HG03025 (cell line): ENCODE data around the gene C2orf69.

Source experiments
- ATAC-seq: cut with Tn5 transposase; IDR thresholded peaks from one replicate; pipeline ENCODE4 v1.9.1; 2021; ENCODE audit warnings: mild to moderate bottlenecking, moderate library complexity; ENCODE audit not compliant: unreplicated experiment, low FRiP score

Gene C2orf69

DNA sequence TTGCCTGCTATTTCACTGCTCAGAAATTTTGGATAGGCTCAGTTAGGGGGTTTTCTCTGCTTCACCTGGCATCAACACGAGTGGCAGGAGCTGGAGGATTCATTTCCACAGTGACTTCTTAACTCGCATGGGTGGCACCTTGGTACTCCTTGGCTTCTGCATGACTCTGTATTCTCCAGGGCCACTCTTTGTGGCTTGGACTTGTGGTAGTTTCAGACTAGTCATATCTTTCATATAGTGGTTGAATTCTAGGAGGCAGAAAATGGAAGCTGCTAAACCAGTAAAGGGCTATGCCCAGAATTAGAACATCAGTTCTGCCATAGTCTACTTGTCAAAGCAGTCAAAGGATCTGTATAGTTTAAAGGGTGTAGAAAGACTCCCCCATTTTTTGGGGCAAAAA, 51.1 kb downstream of the C2orf69 start:
- ATAC-seq = no peak

DNA sequence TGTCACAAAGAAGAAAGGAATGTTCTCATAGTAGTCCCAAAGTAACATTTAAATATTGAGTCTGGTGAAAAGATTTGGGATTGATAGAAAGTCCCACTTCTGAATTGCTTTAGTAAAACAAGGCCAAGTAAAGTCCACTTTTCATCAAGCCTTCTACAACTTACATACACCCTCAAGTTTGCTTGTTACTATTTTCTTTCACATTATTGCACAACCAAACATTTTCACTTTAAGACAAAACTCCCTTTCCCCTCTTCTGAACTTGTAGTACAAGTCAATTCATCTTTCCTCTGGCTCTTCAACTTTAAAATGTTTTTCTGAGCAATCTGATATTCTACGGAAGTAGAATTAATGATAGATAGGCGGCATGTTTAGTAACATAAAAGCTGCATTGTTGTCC, 55.3 kb downstream of the C2orf69 start:
- ATAC-seq = no peak

DNA sequence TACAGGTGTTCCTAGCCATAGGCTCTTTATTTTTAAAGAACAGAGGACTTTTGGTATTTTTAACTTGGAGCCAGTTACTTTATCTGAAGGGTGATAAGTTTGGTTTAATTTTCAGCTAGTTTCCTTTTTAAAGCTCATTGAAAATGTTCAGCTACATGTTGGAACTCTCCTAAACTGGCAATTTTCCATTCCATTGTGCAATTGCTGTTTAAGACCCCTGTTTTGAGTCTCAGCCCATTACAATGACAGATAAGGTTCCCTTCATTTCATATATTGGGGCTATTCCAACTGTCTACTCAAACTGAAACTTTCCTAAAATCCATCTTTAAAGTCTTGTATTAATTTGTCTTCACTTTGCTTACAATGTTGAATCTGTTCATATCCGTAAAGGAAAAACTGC, 55.9 kb downstream of the C2orf69 start:
- no peak for ATAC-seq

DNA sequence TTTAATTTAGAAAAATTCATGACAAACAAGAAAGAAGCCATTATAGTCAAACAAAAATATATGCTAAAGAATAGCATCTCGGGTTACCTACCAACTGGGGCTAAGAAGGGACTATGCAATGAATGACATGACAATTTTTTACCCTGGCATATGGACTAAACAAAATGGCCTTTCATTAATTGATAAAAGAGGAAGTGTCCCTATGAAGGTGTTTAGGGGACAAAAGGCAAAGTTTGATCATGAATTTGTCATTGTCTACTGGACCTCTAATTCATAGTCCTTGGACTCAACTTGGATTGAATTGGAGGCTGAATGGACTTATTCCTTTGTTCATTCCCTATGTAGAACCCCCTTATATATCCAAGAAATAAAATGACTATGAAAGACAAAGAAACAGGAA, 57.0 kb downstream of the C2orf69 start:
- ATAC-seq = no peak

DNA sequence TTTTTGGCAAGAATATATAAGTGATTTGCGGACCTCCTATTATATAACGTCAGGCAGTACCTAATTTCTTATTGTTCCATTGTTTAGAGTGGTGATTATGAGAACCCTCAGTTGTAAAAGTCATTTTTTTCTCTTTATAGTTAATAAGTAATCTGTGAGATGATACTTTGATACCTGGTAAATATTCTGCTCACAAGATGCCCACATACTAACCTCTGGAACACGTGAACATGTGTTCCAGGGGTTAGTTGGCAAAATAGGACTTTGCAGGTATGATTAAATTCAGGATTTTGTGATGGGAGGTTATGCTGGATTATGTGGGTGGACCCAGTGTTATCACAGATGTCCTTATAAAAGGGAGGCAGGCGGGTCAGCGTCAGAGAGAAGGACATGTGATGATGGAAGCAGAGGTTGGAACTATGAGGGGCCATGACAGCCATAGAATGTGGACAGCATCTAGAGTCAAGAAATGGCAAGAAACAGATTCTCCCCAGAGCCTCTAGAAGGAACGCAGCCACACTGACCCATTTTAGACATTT, 61.1 kb downstream of the C2orf69 start:
- ATAC-seq = no peak

DNA sequence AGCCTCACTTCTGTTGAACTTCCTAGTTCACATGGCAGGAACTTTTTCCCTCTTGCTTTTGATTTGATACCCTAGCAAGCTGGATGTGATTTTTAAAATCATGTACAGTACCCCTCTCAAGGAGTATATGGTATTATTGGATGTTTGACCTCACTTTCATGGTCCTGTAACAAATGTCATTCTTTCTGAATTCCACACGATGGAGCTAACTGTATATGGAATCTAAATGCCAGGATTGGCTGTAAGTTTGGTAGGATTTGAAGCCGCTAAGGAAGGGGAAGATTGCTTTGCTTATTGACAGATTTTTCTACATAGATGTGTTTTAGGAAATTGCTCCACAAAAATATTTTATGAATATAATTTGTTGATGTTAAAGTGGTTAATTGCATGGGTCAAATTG, 62.6 kb downstream of the C2orf69 start:
- ATAC-seq = no peak

DNA sequence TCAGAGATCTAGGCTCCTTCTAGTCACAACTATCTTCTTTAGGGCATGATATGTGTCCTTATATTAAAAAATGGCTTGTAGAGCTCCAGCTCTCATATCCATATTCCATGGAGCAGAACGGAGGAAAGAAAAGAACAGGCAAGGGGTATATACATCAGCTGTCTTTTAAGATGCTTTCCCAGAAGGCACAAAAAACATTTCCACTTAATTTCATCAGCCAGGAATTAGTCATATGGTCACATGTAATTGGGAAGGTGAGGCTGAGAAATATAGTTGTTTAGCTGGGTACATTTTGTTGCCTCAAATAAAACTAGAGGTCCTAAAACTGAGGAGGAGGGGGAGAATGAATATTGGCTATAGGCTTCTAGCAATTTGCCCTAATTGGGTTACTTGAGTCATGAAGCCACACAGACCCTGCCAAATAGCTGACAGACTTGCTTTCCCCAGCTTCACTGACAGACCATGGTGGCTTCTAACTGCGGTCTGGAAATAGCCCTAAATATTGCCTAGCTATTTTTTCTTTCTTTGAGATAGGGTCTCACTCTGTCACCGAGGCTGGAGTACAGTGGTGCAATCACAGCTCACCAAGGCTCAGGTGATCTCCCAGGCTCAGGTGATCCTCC, 64.3 kb downstream of the C2orf69 start:
- ATAC-seq = no peak
